Activated CD4-positive, alpha-beta T cell treated with anti-CD3 and anti-CD28 coated beads for 36 hours (primary cell): Measurements from ENCODE around the gene PRAME. TPM values are rescaled to one million over a fixed set of nuclear protein-coding genes. Genes with fewer than 3 reads are reported as not detected.
"Not testable (repeated sequence)": the region's sequence is repeated elsewhere in the genome, so short reads cannot be mapped to it uniquely, and the experiment has no call there.

ENCODE experiments used
- ATAC-seq: fragments of 200-7000 bp; cut with Tn5 transposase; one replicate; pipeline ENCODE4 v1.10.0; 2021; ENCODE audit warnings: mild to moderate bottlenecking, moderate library complexity
- CTCF ChIA-PET: fragments of 350-600 bp; sonication (Branson Sonifier 250); formaldehyde crosslinking; loops from one replicate; lab custom pipeline; 2021; ENCODE audit warnings: antibody characterized with exemption; lab: Charles Lee
- POLR2A ChIA-PET: fragments of 350-600 bp; sonication (Branson Sonifier 250); formaldehyde crosslinking; loops from one replicate; lab custom pipeline; 2021; ENCODE audit warnings: antibody characterized with exemption, inconsistent platforms; lab: Charles Lee
- DNase-seq: peaks from one replicate; pipeline ENCODE4 v3.0.0-alpha.2; 2020
- H3K27ac Mint-ChIP-seq: one replicate; pipeline ENCODE4 v1.8.0; 2021; ENCODE audit warnings: mixed read lengths
- H3K27me3 Mint-ChIP-seq: one replicate; pipeline ENCODE4 v1.8.0; 2021; ENCODE audit warnings: mixed read lengths
- H3K36me3 Mint-ChIP-seq: one replicate; pipeline ENCODE4 v1.8.0; 2021; ENCODE audit warnings: low read depth, mixed read lengths
- H3K4me1 Mint-ChIP-seq: one replicate; pipeline ENCODE4 v1.8.0; 2021; ENCODE audit warnings: mixed read lengths
- H3K4me3 Mint-ChIP-seq: one replicate; pipeline ENCODE4 v1.8.0; 2021; ENCODE audit warnings: mild to moderate bottlenecking, moderate library complexity, mixed read lengths
- H3K9me3 Mint-ChIP-seq: one replicate; pipeline ENCODE4 v1.8.0; 2021; ENCODE audit warnings: low read depth, mixed read lengths
- intact Hi-C, 2 experiments: fragments of 100-400 bp; cut with DNase I in 1 of 2; cut with micrococcal nuclease in 1 of 2; formaldehyde crosslinking; loops; one replicate each; pipeline versions ENCODE4 v1.14.2 to v1.15.1; 2022 to 2024; cut with DNase I, micrococcal nuclease
- total RNA-seq, 2 experiments: library from RNA; stranded (reverse); gene quantifications; one replicate each; pipeline ENCODE4 v1.2.3, GENCODE V29; 2021

Gene PRAME
- total RNA-seq, 2 experiments from 2014 or later: 0.09 TPM; not detected in 1

DNA sequence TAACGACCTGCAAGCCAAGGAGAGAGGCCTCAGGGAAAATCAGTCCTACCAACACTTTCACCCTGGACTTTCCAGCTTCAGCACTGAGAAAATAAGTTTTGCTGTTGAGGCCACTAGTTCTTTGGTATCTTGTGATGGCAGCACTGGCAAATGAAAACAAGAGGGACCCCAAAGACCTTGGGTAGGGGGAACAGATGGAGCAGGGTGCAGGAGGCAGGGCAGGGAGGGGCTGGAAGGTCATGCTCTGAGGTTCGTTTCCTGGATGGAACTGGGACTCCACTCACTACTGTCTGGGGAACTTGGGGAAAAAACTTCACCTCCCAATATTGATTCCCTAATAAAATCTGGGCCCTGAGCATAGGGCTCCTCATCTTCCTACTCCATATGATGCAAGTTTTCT, 34.2 kb upstream of the PRAME start:
- DNase-seq: no peak
- POLR2A ChIA-PET: no interaction called here

DNA sequence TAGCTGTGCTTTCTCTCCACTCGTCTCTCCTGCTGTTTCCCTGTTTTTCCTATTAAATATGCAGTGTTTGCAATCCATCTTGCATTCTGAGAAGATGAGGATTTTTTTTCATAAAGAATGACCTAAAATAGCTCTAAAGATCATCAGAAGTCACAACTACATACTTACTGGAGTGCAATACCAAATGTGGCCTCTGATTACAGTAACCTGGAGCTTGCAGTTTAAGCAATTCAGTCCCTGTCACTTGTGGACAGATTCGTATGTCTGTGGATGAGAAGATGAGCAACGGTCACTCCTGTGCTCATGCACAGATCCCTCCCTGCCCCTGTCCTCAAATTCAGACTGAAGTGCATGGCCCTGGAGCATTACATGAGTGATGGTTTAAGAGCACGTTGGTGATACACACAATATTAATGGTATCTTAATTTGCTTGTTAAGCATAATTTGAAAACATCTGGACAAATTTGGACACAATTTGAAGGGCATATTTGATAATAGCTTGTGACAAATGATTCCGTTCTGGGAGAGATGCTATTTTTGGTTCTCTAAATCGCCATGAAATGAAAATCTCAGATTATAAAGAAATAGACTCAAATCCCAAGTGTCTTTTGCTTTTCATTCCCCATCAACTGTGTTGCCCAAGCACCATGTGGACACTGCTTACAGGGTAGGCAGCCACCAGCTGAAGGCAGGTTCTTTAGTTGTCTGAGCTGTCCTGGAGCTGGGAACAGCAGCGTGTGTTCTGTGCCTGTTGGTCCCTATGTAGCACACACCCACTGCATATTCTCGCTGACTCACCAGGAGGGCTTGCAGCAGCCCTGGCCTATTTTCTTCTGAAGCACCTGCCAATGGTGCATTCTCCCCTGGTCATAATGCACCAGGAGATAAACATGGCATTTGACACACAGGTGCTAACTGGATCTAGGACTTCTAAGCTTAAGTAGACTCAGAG, 32.6 kb upstream of the PRAME start:
- no peak for DNase-seq
- ATAC-seq: no peak
- no peaks in the 10 kb centered on the region for H3K9me3 Mint-ChIP-seq
- H3K27me3 Mint-ChIP-seq: peaks cover 5% of the 10 kb centered on the region
- H3K4me3 Mint-ChIP-seq: no peak overlapping the region
- CTCF ChIA-PET: interaction anchor here (0.6 to 1.8 kb wide), 16 partner anchors 9 to 179 kb away, joined by 3 to 9 read pairs (median 4); partner anchors contain the start of gene ZNF280B
- H3K4me1 Mint-ChIP-seq: peaks cover 2% of the 10 kb centered on the region
- no peak overlapping the region for H3K27ac Mint-ChIP-seq
- intact Hi-C loops: loop anchor here in 1 of 2 experiments (5.0 kb wide), 1 partner anchor 96 kb away; no protein-coding TSS in a partner anchor
- POLR2A ChIA-PET: no interaction called here
- H3K36me3 Mint-ChIP-seq: no peaks in the 10 kb centered on the region

More for the DNA sequence above, 34.2 kb upstream of the PRAME start:
- Mint-ChIP-seq H3K4me1 (peaks cover 2% of the 10 kb centered on the region), H3K27ac (no peak overlapping the region), H3K4me3 (no peak overlapping the region), H3K9me3 (no peaks in the 10 kb centered on the region), H3K27me3 (peaks cover 3% of the 10 kb centered on the region), H3K36me3 (no peaks in the 10 kb centered on the region)
- intact Hi-C loops: loop anchor here in 1 of 2 experiments (5.0 kb wide), 1 partner anchor 94 kb away; no protein-coding TSS in a partner anchor
- no peak for ATAC-seq
- CTCF ChIA-PET: interaction anchor here (0.6 to 1.3 kb wide), 4 partner anchors 116 to 493 kb away, joined by 3 to 4 read pairs (median 4); no protein-coding TSS in a partner anchor

DNA sequence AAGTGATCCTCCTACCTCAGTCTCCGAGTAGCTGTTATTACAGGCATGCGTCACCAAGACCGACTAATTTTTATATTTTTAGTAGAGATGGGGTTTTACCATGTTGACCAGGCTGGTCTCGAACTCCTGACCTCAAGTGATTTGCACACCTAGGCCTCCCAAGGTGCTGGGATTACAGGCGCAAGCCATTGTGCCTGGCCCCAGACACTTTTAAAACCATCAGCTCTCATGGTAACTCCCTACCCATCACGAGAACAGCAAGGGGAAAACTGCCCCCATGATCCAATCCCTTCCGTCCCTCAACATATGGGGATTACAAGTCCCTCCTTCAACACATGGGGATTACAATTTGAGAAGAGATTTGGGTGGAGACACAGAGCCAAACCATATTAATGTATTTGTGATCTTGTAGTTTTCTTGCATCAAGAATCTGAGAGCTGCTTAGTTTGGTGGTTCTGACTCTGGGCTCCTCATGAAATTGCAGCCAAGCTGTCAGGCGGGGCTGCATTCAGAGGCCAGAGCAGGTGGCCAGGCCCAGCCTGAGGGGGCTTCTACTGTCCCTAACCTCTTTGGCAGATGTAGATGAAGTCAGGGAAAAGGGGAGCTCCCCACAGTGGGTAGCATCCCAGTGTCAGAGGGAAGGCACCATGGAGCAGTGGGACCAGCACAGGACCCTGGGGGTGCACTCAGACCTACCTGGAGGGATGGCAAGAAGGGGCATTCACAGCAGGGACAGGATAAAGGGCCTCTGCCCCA, 31.2 kb upstream of the PRAME start:
- no peak for DNase-seq

DNA sequence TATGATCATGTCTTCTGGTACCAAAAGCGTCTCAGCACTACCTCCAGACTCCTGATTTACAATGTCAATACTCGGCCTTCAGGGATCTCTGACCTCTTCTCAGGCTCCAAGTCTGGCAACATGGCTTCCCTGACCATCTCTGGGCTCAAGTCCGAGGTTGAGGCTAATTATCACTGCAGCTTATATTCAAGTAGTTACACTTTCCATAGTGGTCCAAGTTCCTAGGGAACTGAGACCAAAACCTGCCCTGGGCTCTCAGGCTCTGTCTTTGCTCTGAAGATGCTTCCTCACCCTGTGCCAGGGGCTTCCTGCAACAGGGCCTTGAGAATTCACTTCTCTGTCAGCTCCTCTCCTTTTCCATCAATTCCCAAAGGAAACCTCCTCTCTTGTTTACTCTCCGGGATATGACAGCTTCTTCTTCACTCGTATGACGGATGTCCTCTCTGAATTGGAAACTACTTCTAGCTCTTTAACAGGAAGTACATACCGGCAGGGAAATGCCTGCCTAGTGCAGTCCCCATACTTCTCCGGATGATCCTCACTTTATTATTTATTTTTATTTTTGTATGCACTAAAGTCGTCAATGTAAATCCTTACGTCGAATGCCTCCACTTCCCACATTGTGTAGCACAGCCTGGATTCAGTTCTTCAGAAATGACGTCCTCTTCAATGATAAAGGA, 29.6 kb upstream of the PRAME start:
- H3K4me1 Mint-ChIP-seq: no peaks in the 10 kb centered on the region
- H3K4me3 Mint-ChIP-seq: no peak overlapping the region
- peaks cover 10% of the 10 kb centered on the region for H3K27me3 Mint-ChIP-seq
- DNase-seq (no peak), ATAC-seq (no peak)
- ChIA-PET CTCF (interaction anchor here (0.6 to 5.2 kb wide), 10 partner anchors 7 to 124 kb away, joined by 3 to 40 read pairs (median 4); no protein-coding TSS in a partner anchor), POLR2A (no interaction called here)
- H3K9me3 Mint-ChIP-seq: no peaks in the 10 kb centered on the region
- intact Hi-C loops: loop anchor here (5.0 kb wide), 2 partner anchors 126 to 369 kb away; no protein-coding TSS in a partner anchor
- H3K27ac Mint-ChIP-seq: no peak overlapping the region
- H3K36me3 Mint-ChIP-seq: no peaks in the 10 kb centered on the region

More for the DNA sequence above, 31.2 kb upstream of the PRAME start:
- Mint-ChIP-seq H3K9me3 (no peaks in the 10 kb centered on the region), H3K27me3 (peaks cover 6% of the 10 kb centered on the region), H3K36me3 (no peaks in the 10 kb centered on the region), H3K4me1 (peaks cover 2% of the 10 kb centered on the region), H3K27ac (no peak overlapping the region), H3K4me3 (no peak overlapping the region)
- ChIA-PET CTCF (interaction anchor here (0.7 to 1.8 kb wide), 12 partner anchors 9 to 160 kb away, joined by 3 to 9 read pairs (median 3); partner anchors contain the start of gene ZNF280B), POLR2A (no interaction called here)
- intact Hi-C loops: loop anchor here in 1 of 2 experiments (5.0 kb wide), 1 partner anchor 97 kb away; no protein-coding TSS in a partner anchor
- ATAC-seq: no peak

DNA sequence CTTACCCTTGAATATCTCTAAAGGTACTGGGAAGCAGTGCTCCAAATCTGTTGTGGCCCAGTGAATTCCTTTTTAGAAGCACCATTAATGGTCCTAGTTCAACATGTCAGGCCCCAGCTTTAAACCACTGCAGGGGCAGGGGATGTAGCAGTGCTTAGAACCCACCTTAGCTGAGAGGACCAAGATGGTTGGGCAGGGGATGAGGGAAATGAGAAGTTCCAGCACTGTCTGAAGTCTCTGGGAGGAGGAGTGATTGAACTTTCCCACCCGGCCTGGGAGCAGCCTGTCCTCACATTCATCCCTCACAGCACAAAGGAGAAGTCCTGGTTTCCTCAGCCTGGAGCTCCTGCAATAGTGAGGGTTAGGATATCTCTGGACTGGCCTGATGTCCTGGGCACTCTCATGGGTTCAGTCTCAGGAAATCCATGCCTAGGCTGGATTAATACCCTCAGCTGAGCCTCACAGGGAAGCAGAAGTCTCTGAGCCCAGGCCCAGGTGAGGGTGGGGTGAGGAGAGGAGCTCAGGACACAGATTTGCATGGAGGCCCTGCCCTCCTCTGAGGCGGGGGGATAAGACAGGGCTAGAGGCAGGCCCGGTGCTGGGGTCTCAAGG, 28.6 kb upstream of the PRAME start:
- intact Hi-C loops: loop anchor here (1.0 to 5.0 kb wide), 4 partner anchors 100 to 370 kb away; no protein-coding TSS in a partner anchor
- ATAC-seq (no peak), DNase-seq (no peak)
- ChIA-PET POLR2A (no interaction called here), CTCF (interaction anchor here (0.6 to 5.2 kb wide), 31 partner anchors 9 to 388 kb away, joined by 3 to 40 read pairs (median 4); partner anchors contain the start of gene ZNF280B)
- Mint-ChIP-seq H3K4me3 (no peak overlapping the region), H3K27me3 (peaks cover 14% of the 10 kb centered on the region), H3K9me3 (no peaks in the 10 kb centered on the region), H3K36me3 (no peaks in the 10 kb centered on the region), H3K27ac (no peak overlapping the region), H3K4me1 (no peaks in the 10 kb centered on the region)

DNA sequence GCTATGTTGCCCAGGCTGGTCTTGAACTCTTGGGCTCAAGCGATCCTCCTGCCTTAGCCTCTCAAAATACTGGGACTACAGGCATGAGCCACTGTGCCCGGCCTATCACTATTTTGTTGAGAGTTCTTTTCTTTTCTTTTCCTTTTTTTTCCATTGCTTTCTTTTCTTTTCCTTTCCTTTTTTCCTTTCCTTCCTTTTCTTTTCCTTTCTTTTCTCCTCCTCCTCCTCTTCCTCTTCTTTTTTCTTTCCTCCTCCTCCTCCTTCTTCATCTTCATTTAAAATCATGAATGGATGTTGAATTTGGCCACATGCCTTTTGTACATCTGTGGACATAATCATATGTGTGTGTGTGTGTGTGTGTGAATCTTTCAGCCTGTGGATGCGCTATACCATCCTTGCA, 25.7 kb upstream of the PRAME start:
- CTCF ChIA-PET: interaction anchor here (0.7 to 5.2 kb wide), 4 partner anchors 8 to 162 kb away, joined by 4 to 40 read pairs (median 6); no protein-coding TSS in a partner anchor
- Mint-ChIP-seq H3K27me3 (peaks cover 16% of the 10 kb centered on the region), H3K9me3 (no peaks in the 10 kb centered on the region), H3K36me3 (no peaks in the 10 kb centered on the region), H3K4me3 (no peak overlapping the region), H3K27ac (no peak overlapping the region), H3K4me1 (no peaks in the 10 kb centered on the region)
- POLR2A ChIA-PET: interaction anchor here (0.7 kb wide), 1 partner anchor 120 kb away, joined by 3 read pairs; no protein-coding TSS in a partner anchor
- intact Hi-C loops: loop anchor here (5.0 kb wide), 2 partner anchors 122 to 373 kb away; no protein-coding TSS in a partner anchor
- no peak for ATAC-seq
- no peak for DNase-seq

DNA sequence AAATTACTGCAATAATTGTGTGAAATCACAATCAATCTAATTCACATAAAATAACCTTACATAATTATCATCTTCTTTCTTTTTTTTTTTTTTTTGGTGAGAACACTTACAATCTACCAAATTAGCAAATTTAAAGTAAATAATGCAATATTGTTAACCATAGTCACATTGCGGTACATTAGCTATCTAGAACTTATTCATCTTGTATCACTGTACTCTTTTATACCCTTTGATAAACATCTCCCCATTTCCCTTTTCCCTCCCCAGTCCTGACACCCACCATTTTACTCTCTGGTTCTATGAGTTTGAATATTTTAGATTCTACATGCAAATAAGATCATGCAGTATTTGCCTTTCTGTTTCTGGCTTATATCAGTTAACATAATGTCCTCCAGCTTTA, 24.0 kb upstream of the PRAME start:
- H3K4me3 Mint-ChIP-seq: no peak overlapping the region
- H3K27ac Mint-ChIP-seq: no peak overlapping the region
- intact Hi-C loops: no loop called here
- H3K27me3 Mint-ChIP-seq: peaks cover 13% of the 10 kb centered on the region
- H3K36me3 Mint-ChIP-seq: no peaks in the 10 kb centered on the region
- POLR2A ChIA-PET: no interaction called here
- no peaks in the 10 kb centered on the region for H3K4me1 Mint-ChIP-seq
- H3K9me3 Mint-ChIP-seq: no peaks in the 10 kb centered on the region
- CTCF ChIA-PET: interaction anchor here (0.9 kb wide), 2 partner anchors 119 to 170 kb away, joined by 3 to 5 read pairs; no protein-coding TSS in a partner anchor
- ATAC-seq (no peak), DNase-seq (no peak)

DNA sequence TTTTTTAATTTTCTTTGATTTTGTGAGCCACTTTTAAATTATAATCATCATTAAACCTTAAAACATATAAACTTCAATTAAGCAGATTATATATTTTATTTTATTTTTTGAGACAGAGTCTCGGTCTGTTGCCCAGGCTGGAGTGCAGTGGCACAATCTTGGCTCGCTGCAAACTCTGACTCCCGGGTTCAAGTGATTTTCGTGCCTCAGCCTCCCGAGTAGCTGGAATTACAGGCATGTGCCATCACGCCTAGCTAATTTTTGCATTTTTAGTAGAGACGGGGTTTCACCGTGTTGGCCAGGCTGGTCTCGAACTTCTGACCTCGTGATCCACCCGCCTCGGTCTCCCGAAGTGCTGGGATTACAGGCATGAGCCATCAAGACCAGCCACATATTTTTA, 22.5 kb upstream of the PRAME start:
- peaks cover 10% of the 10 kb centered on the region for H3K27me3 Mint-ChIP-seq
- H3K4me3 Mint-ChIP-seq, intact Hi-C loops, ATAC-seq, H3K9me3 Mint-ChIP-seq, H3K4me1 Mint-ChIP-seq, DNase-seq, H3K36me3 Mint-ChIP-seq, POLR2A ChIA-PET, H3K27ac Mint-ChIP-seq: not testable (repeated sequence)
- CTCF ChIA-PET: interaction anchor here (0.7 to 1.5 kb wide), 5 partner anchors 8 to 38 kb away, joined by 3 to 9 read pairs (median 4); partner anchors contain the start of gene PRAME

DNA sequence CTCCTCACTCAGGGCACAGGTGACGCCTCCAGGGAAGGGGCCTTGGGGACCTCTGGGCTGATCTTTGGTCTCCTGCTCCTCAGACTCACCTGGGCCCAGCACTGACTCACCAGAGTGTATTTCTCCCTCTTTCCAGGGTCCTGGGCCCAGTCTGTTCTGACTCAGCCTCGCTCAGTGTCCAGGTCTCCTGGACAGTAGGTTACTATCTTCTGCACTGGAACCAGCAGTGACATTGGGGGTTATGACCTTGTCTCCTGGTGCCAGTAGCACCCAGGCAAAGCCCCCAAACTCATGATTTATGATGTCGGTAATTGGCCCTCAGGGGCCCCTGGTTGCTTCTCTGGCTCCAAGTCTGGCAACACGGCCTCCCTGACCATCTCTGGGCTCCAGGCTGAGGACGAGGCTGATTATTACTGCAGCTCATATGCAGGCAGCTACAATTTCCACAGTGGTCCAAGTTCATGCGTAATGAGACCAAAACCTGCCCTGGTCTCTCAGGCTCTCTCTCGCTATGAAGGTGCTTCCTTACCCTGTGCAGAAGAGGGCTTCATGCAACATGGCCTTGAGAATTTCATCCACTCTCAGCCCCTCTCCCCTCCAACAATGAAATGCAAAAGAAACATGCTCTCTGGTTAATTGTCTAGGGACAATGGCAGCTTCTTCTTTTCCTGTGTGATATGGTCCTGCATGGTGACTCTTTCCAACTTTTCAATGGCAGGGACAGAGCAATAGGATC, 21.0 kb upstream of the PRAME start:
- intact Hi-C loops: no loop called here
- H3K36me3 Mint-ChIP-seq: no peaks in the 10 kb centered on the region
- H3K9me3 Mint-ChIP-seq: no peaks in the 10 kb centered on the region
- peaks cover 10% of the 10 kb centered on the region for H3K27me3 Mint-ChIP-seq
- ChIA-PET CTCF (interaction anchor here (1.8 kb wide), 1 partner anchor 12 kb away, joined by 6 read pairs; no protein-coding TSS in a partner anchor), POLR2A (no interaction called here)
- H3K27ac Mint-ChIP-seq: no peak overlapping the region
- no peak for DNase-seq
- ATAC-seq: no peak
- no peaks in the 10 kb centered on the region for H3K4me1 Mint-ChIP-seq
- no peak overlapping the region for H3K4me3 Mint-ChIP-seq
